ENCODE results near the gene UBASH3B.

The UBASH3B gene

GRCh38 chr11:122863704-122864326 lies 208.3 kb downstream of the UBASH3B start:
- peak; percentile 70 for DNase-seq

All from DMS53 (cell line).